ENCODE data around the gene TWIST2.

The TWIST2 gene

GRCh38 chr2:238850091-238850490 lies 2.2 kb downstream of the TWIST2 start:
- FAIRE-seq, result no peak
- DNase-seq (ENCODE audit: insufficient read length, low spot score), result no peak
- TF ChIP-seq, protein P1, sequence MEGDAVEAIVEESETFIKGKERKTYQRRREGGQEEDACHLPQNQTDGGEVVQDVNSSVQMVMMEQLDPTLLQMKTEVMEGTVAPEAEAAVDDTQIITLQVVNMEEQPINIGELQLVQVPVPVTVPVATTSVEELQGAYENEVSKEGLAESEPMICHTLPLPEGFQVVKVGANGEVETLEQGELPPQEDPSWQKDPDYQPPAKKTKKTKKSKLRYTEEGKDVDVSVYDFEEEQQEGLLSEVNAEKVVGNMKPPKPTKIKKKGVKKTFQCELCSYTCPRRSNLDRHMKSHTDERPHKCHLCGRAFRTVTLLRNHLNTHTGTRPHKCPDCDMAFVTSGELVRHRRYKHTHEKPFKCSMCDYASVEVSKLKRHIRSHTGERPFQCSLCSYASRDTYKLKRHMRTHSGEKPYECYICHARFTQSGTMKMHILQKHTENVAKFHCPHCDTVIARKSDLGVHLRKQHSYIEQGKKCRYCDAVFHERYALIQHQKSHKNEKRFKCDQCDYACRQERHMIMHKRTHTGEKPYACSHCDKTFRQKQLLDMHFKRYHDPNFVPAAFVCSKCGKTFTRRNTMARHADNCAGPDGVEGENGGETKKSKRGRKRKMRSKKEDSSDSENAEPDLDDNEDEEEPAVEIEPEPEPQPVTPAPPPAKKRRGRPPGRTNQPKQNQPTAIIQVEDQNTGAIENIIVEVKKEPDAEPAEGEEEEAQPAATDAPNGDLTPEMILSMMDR (IDR thresholded peaks at IDR 0.05; ENCODE audit: insufficient read depth, missing control alignments), result no peak

DNA sequence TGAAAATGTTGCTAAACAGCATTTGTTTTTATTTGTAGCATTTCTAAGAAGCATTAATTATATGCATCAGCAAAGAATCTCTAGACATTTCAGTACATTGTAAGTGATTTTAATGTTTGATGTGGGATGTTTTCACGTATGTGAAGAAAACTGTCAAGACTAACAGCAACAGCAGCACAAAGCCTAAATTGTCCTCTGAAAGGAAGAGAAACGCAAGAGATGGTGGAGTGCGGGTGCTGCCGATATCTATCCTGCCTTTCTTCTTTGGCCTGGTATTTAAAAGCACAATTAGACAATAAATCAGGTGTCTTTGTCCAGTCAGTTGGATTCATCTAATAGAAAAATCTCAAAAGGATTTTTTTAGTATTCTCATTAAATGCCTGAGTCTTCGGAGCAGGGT lies 3.1 kb downstream of the TWIST2 start:
- no peak for FAIRE-seq
- no peak for DNase-seq (ENCODE audit: insufficient read length, low spot score)
- TF ChIP-seq, protein P1 (IDR thresholded peaks at IDR 0.05; ENCODE audit: insufficient read depth, missing control alignments), result no peak

DNA sequence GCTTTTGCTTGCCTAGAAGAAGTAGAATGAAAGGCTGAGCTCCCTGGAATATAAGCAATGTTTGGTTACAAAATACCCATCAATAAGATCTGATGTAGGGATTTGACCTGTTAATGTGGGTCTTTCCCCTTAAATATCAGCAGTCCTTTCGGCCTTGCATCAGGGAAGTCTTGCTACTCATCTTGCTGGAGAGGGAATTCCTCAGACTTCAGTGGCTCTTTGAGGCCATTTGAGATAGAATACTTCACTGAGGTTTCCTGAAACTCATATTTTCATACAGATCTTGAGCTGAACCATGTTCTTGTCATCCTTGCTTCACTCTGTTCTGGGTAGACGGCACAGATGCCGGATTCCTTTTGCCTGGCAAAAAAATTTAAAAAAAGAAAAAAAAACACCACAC lies 3.9 kb downstream of the TWIST2 start:
- TF ChIP-seq, protein P1 (IDR thresholded peaks at IDR 0.05; ENCODE audit: insufficient read depth, missing control alignments), result no peak
- FAIRE-seq (no peak), DNase-seq (ENCODE audit: insufficient read length, low spot score) (no peak)

GRCh38 chr2:238852206-238852869 lies 4.5 kb downstream of the TWIST2 start:
- FAIRE-seq (no peak), DNase-seq (ENCODE audit: insufficient read length, low spot score) (no peak)
- TF ChIP-seq, protein P1 (IDR thresholded peaks at IDR 0.05; ENCODE audit: insufficient read depth, missing control alignments), result no peak

DNA sequence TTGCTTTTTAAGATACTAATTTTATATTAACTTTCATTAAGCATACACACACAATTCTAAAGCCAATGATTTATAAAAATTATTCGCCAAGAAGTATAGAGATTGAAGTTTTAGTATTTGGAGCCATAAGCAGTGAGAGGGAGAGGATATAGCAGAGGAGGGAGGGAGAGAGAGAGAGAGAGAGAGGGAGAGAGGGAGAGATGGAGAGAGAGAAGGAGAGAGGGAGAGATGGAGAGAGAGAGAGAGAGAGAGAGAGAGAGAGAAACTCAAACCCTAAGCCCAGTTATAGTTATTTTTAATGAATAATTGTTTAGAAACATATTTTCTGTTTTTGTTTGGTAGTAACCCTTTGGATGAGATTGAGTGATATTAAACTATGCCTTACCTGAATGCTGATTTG lies 5.3 kb downstream of the TWIST2 start:
- no peak for FAIRE-seq
- DNase-seq (ENCODE audit: insufficient read length, low spot score), result no peak
- TF ChIP-seq, protein P1 (IDR thresholded peaks at IDR 0.05; ENCODE audit: insufficient read depth, missing control alignments), result no peak

GRCh38 chr2:238853721-238854120 lies 5.8 kb downstream of the TWIST2 start:
- no peak for DNase-seq (ENCODE audit: insufficient read length, low spot score)
- TF ChIP-seq, protein P1 (IDR thresholded peaks at IDR 0.05; ENCODE audit: insufficient read depth, missing control alignments), result no peak
- FAIRE-seq, result no peak

GRCh38 chr2:238854246-238854645 lies 6.4 kb downstream of the TWIST2 start:
- no peak for FAIRE-seq
- TF ChIP-seq, protein P1 (IDR thresholded peaks at IDR 0.05; ENCODE audit: insufficient read depth, missing control alignments), result no peak
- DNase-seq (ENCODE audit: insufficient read length, low spot score), result no peak

All from D721Med (cell line).